Astrocyte of the cerebellum (primary cell): ENCODE data around the gene CLEC4D.
"Not testable (repeated sequence)": the region's sequence is repeated elsewhere in the genome, so short reads cannot be mapped to it uniquely, and the experiment has no call there.

Experiments used
- DNase-seq: peaks from one replicate; pipeline ENCODE4 v3.0.0-alpha.2; 2011; ENCODE audit warnings: low read depth
- H3K4me3 ChIP-seq: 2 replicates; pipeline ENCODE4 v1.5.1; 2011; ENCODE audit warnings: mild to moderate bottlenecking, low read depth, low read length, moderate library complexity
- CTCF ChIP-seq: IDR thresholded peaks from 2 replicates; pipeline ENCODE4 v1.5.1; 2012; ENCODE audit warnings: low read length, low read depth, moderate library complexity, mild to moderate bottlenecking; ENCODE audit errors: missing control alignments
- in situ Hi-C: cut with HindIII; loops from 2 replicates; pipeline ENCODE4 v1.10.0; 2017; ENCODE audit warnings: low sequenced_read_pairs

The CLEC4D gene

GRCh38 chr12:8527250-8528130 lies 14.2 kb downstream of the CLEC4D start:
- H3K4me3 ChIP-seq = no peak overlapping the region
- no peak for DNase-seq
- no peak for TF ChIP-seq CTCF
- in situ Hi-C loops = no loop called here

- DNase-seq = no peak
- no peak overlapping the region for H3K4me3 ChIP-seq
- no peak for TF ChIP-seq CTCF
- in situ Hi-C loops = no loop called here
Observed at GRCh38 chr12:8532045-8532444, 18.7 kb downstream of the CLEC4D start.

GRCh38 chr12:8537820-8538219 lies 24.5 kb downstream of the CLEC4D start:
- H3K4me3 ChIP-seq, in situ Hi-C loops, DNase-seq: not testable (repeated sequence)

GRCh38 chr12:8540831-8541230 lies 27.5 kb downstream of the CLEC4D start, which contains the start of gene CLEC4E:
TSS of gene CLEC4E (minus strand) at chr12:8540905. CDS start at chr12:8540797, 108 bp downstream.
- in situ Hi-C loops, DNase-seq, H3K4me3 ChIP-seq: not testable (repeated sequence)

- no peak overlapping the region for H3K4me3 ChIP-seq
- TF ChIP-seq CTCF = no peak
- DNase-seq = no peak
- in situ Hi-C loops = no loop called here
Observed at GRCh38 chr12:8541562-8541961, 28.3 kb downstream of the CLEC4D start.

GRCh38 chr12:8544295-8544694 lies 31.0 kb downstream of the CLEC4D start:
- peak; percentile 50 for DNase-seq
- in situ Hi-C loops = no loop called here
- TF ChIP-seq CTCF = peak; percentile 90
- no peak overlapping the region for H3K4me3 ChIP-seq

GRCh38 chr12:8546591-8546990 lies 33.3 kb downstream of the CLEC4D start:
- no peak for TF ChIP-seq CTCF
- H3K4me3 ChIP-seq = no peak overlapping the region
- DNase-seq = no peak

More at GRCh38 chr12:8546591-8546990, 33.3 kb downstream of the CLEC4D start:
- in situ Hi-C loops = no loop called here
